Sigmoid colon (tissue), 4 donors: Measurements from ENCODE around the gene CWC27.
"Not testable (repeated sequence)": the region's sequence is repeated elsewhere in the genome, so short reads cannot be mapped to it uniquely, and the experiment has no call there.

ENCODE experiments used
- EP300 ChIP-seq, 4 donors: sonication (generic); formaldehyde crosslinking; IDR thresholded peaks; one replicate each; pipeline ENCODE4 v1.6.1; 2017; ENCODE audit warnings: antibody characterized with exemption in 4 of 4
- POLR2A ChIP-seq, 2 donors: fragments of 450-650 bp; IDR thresholded peaks; one replicate each; pipeline ENCODE4 v1.6.1; 2016; ENCODE audit warnings: antibody characterized with exemption in 2 of 2, mild to moderate bottlenecking in 2 of 2, moderate library complexity in 2 of 2
- POLR2AphosphoS5 ChIP-seq, 4 donors: sonication (generic); formaldehyde crosslinking; IDR thresholded peaks; one replicate each; pipeline ENCODE4 v1.6.1; 2017; ENCODE audit warnings: antibody characterized with exemption in 4 of 4
- TF ChIP-seq, protein P1 (sequence below), 4 experiments: fragments of 450-650 bp in 3 of 4; fragments of 200-600 bp in 1 of 4; IDR thresholded peaks; one replicate each; pipeline ENCODE4 v1.5.1; 2016 to 2019; ENCODE audit warnings: antibody characterized with exemption in 4 of 4, mild to moderate bottlenecking in 3 of 4, moderate library complexity in 2 of 4

DNA sequence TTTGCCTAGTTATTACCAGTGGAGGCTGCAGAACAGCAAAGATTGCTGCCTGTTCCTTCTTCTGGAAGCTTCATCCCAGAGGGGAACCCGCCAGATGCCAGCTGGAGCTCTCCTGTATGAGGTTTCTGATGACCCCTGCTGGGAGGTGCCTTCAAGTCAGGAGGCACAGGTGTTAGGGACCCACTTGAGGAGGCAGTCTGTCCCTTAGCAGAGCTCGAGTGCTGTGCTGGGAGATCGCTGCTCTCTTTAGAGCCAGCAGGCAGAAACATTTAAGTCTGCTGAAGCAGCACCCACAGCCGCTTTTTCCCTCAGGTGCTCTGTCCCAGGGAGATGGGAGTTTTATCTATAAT is 170.7 kb downstream of the CWC27 start:
- TF ChIP-seq, protein P1, sequence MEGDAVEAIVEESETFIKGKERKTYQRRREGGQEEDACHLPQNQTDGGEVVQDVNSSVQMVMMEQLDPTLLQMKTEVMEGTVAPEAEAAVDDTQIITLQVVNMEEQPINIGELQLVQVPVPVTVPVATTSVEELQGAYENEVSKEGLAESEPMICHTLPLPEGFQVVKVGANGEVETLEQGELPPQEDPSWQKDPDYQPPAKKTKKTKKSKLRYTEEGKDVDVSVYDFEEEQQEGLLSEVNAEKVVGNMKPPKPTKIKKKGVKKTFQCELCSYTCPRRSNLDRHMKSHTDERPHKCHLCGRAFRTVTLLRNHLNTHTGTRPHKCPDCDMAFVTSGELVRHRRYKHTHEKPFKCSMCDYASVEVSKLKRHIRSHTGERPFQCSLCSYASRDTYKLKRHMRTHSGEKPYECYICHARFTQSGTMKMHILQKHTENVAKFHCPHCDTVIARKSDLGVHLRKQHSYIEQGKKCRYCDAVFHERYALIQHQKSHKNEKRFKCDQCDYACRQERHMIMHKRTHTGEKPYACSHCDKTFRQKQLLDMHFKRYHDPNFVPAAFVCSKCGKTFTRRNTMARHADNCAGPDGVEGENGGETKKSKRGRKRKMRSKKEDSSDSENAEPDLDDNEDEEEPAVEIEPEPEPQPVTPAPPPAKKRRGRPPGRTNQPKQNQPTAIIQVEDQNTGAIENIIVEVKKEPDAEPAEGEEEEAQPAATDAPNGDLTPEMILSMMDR (IDR thresholded peaks at IDR 0.05), result not testable (repeated sequence)
- TF ChIP-seq POLR2A, EP300, POLR2AphosphoS5 (IDR thresholded peaks at IDR 0.05): not testable (repeated sequence)
